Amygdala (tissue), 56 donors: ENCODE data around the gene MTNR1A.

Experiments used
- DNase-seq, 56 donors: peaks; one replicate each; lab custom pipeline; 2025; lab: John Stamatoyannopoulos, UW

The MTNR1A gene

GRCh38 chr4:186499467-186499866, 55.9 kb downstream of the MTNR1A start:
- DNase-seq, result no peak

- DNase-seq, result no peak
Observed at GRCh38 chr4:186497043-186497442, 58.3 kb downstream of the MTNR1A start.

- no peak for DNase-seq
Observed at GRCh38 chr4:186494496-186494895, 60.9 kb downstream of the MTNR1A start.

- DNase-seq, result peak in 1 of 56 donors; percentile 6
Observed at GRCh38 chr4:186487726-186488125, 67.6 kb downstream of the MTNR1A start.

- peak in 22 of 56 donors; percentile 3 to 41 (median 12) for DNase-seq
Observed at GRCh38 chr4:186486172-186486571, 69.2 kb downstream of the MTNR1A start.

- peak in 46 of 56 donors; percentile 1 to 69 (median 24) for DNase-seq
Observed at GRCh38 chr4:186485561-186486062, 69.8 kb downstream of the MTNR1A start.

- no peak for DNase-seq
Observed at GRCh38 chr4:186485150-186485549, 70.2 kb downstream of the MTNR1A start.

GRCh38 chr4:186483656-186484055, 71.7 kb downstream of the MTNR1A start:
- DNase-seq, result no peak
